Right lobe of liver (tissue), 4 donors: ENCODE measurements around the gene TLCD3A.

Experiments used
- POLR2A ChIP-seq: fragments of 450-650 bp; IDR thresholded peaks from one replicate; pipeline ENCODE4 v1.6.1; 2017; ENCODE audit warnings: antibody characterized with exemption, mild to moderate bottlenecking
- TF ChIP-seq, protein P1 (sequence below), 4 donors: fragments of 200-600 bp in 3 of 4; fragments of 450-650 bp in 1 of 4; IDR thresholded peaks; one replicate each; pipeline versions ENCODE4 v1.5.1 to v1.8.0; 2016 to 2022; ENCODE audit warnings: antibody characterized with exemption in 4 of 4, mild to moderate bottlenecking in 2 of 4
- donor health status: DM: no; HTN: no; CAD: no.
- donor health status: DM: no; HTN: no; CAD: no.
- donor health status: DM: no; HTN: yes; CAD: no.

DNA sequence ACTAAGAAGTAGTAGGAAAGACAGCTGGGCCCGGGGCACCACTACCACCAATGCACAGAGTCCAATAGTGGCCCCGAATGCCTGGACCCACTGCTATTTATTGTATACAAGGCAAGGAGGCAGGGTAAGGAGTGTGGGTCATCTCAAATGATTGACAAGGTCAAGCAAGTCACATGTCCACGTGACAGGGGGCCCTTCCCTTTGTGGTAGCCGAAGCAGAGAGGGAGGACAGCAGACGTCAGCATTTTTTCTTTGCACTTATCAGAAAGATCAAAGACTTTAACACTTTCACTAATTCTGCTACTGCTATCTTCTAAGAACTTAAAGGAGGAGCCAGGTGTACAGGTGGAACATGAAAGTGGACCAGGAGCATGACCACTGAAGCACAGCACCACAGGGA is 24.3 kb upstream of the TLCD3A start:
- TF ChIP-seq, protein P1, sequence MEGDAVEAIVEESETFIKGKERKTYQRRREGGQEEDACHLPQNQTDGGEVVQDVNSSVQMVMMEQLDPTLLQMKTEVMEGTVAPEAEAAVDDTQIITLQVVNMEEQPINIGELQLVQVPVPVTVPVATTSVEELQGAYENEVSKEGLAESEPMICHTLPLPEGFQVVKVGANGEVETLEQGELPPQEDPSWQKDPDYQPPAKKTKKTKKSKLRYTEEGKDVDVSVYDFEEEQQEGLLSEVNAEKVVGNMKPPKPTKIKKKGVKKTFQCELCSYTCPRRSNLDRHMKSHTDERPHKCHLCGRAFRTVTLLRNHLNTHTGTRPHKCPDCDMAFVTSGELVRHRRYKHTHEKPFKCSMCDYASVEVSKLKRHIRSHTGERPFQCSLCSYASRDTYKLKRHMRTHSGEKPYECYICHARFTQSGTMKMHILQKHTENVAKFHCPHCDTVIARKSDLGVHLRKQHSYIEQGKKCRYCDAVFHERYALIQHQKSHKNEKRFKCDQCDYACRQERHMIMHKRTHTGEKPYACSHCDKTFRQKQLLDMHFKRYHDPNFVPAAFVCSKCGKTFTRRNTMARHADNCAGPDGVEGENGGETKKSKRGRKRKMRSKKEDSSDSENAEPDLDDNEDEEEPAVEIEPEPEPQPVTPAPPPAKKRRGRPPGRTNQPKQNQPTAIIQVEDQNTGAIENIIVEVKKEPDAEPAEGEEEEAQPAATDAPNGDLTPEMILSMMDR (IDR thresholded peaks at IDR 0.05), result no peak
- TF ChIP-seq POLR2A, result no peak
